GM12878 (cell line): Measurements from ENCODE around the gene GRHL1.

ENCODE experiments used
- CREM ChIP-seq: IDR thresholded peaks from 2 replicates; pipeline ENCODE4 v1.6.1; 2014; ENCODE audit warnings: antibody characterized with exemption, low read depth
- ESRRA ChIP-seq: IDR thresholded peaks from 2 replicates; pipeline ENCODE4 v1.6.1; 2012; ENCODE audit warnings: mild to moderate bottlenecking, low read length, improper control_type of control experiment
- ETV6 ChIP-seq, 2 experiments: fragments of 450-650 bp in 1 of 2; IDR thresholded peaks in 1 of 2; conservative IDR thresholded peaks in 1 of 2; 2 replicates each; pipeline ENCODE4 v1.6.1; 2014; ENCODE audit warnings: antibody characterized with exemption in 1 of 2, borderline replicate concordance in 1 of 2, low read depth in 1 of 2, mild to moderate bottlenecking in 1 of 2, moderate library complexity in 1 of 2
- FOS ChIP-seq: IDR thresholded peaks from 3 replicates; pipeline ENCODE4 v1.6.1; 2011; ENCODE audit warnings: borderline replicate concordance; ENCODE audit not compliant: insufficient read length; ENCODE audit errors: extremely low read depth
- POLR2A ChIP-seq: IDR thresholded peaks from 2 replicates; pipeline ENCODE4 v1.6.1; 2011; ENCODE audit warnings: low read depth, mild to moderate bottlenecking, low read length
- POU2F2 ChIP-seq: IDR thresholded peaks from 3 replicates; pipeline ENCODE4 v1.6.1; 2011; ENCODE audit warnings: low read depth, mild to moderate bottlenecking, low read length, borderline replicate concordance
- TAF1 ChIP-seq: IDR thresholded peaks from 2 replicates; pipeline ENCODE4 v1.6.1; 2011; ENCODE audit warnings: mild to moderate bottlenecking, low read depth, low read length, borderline replicate concordance
- TF ChIP-seq, protein P1 (sequence below): IDR thresholded peaks from 2 replicates; pipeline ENCODE4 v1.6.1; 2011; ENCODE audit warnings: borderline replicate concordance, low read depth, mild to moderate bottlenecking, moderate library complexity, low read length; ENCODE audit not compliant: insufficient read depth, poor library complexity, severe bottlenecking
- TF ChIP-seq, protein P2 (sequence below), 3 experiments: IDR thresholded peaks in 2 of 3; conservative IDR thresholded peaks in 1 of 3; 2 replicates each; pipeline ENCODE4 v1.5.1; 2011; ENCODE audit warnings: low read depth in 3 of 3, low read length in 3 of 3, mild to moderate bottlenecking in 3 of 3, control low read depth in 2 of 3, moderate library complexity in 2 of 3, inconsistent platforms in 1 of 3, mixed read lengths in 1 of 3; ENCODE audit not compliant: control insufficient read depth in 2 of 3, insufficient read depth in 1 of 3; ENCODE audit errors: extremely low read depth in 1 of 3
- TF ChIP-seq, protein P3 (sequence below): fragments of 450-650 bp; IDR thresholded peaks from 2 replicates; pipeline ENCODE4 v1.6.1; 2017; ENCODE audit warnings: mild to moderate bottlenecking, low read depth, inconsistent platforms; ENCODE audit not compliant: poor library complexity, severe bottlenecking

DNA sequence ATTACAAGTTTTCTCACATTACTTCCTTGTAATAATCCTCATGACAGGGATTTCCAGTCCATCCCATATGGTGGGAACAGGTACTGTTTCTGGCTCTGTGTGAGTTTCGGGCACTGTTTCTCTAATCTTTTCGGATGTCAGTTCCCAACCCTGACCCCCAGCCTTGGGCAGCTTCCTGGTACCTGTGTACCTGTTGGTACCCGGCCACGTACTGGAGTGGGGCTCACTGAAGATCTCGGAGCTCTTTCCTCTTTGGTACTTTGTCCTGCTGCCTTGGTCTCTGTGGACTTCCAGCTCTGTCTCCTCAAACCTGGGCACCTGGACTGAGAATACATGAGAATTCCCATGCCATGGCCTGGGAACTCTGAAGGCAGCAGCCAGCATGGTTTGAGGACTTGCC, 36.8 kb downstream of the GRHL1 start:
- TF ChIP-seq, protein P1, sequence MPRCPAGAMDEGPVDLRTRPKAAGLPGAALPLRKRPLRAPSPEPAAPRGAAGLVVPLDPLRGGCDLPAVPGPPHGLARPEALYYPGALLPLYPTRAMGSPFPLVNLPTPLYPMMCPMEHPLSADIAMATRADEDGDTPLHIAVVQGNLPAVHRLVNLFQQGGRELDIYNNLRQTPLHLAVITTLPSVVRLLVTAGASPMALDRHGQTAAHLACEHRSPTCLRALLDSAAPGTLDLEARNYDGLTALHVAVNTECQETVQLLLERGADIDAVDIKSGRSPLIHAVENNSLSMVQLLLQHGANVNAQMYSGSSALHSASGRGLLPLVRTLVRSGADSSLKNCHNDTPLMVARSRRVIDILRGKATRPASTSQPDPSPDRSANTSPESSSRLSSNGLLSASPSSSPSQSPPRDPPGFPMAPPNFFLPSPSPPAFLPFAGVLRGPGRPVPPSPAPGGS: no peak
- TF ChIP-seq POLR2A: no peak
- TF ChIP-seq, protein P2, sequence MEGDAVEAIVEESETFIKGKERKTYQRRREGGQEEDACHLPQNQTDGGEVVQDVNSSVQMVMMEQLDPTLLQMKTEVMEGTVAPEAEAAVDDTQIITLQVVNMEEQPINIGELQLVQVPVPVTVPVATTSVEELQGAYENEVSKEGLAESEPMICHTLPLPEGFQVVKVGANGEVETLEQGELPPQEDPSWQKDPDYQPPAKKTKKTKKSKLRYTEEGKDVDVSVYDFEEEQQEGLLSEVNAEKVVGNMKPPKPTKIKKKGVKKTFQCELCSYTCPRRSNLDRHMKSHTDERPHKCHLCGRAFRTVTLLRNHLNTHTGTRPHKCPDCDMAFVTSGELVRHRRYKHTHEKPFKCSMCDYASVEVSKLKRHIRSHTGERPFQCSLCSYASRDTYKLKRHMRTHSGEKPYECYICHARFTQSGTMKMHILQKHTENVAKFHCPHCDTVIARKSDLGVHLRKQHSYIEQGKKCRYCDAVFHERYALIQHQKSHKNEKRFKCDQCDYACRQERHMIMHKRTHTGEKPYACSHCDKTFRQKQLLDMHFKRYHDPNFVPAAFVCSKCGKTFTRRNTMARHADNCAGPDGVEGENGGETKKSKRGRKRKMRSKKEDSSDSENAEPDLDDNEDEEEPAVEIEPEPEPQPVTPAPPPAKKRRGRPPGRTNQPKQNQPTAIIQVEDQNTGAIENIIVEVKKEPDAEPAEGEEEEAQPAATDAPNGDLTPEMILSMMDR (IDR thresholded peaks at IDR 0.05 in 2 of 3, conservative IDR thresholded peaks at IDR 0.05 in 1 of 3; ENCODE audit: control insufficient read depth in 2 of 3, extremely low read depth in 1 of 3, insufficient read depth in 1 of 3, low read depth in 3 of 3, low read length in 3 of 3): no peak
- TF ChIP-seq, protein P3, sequence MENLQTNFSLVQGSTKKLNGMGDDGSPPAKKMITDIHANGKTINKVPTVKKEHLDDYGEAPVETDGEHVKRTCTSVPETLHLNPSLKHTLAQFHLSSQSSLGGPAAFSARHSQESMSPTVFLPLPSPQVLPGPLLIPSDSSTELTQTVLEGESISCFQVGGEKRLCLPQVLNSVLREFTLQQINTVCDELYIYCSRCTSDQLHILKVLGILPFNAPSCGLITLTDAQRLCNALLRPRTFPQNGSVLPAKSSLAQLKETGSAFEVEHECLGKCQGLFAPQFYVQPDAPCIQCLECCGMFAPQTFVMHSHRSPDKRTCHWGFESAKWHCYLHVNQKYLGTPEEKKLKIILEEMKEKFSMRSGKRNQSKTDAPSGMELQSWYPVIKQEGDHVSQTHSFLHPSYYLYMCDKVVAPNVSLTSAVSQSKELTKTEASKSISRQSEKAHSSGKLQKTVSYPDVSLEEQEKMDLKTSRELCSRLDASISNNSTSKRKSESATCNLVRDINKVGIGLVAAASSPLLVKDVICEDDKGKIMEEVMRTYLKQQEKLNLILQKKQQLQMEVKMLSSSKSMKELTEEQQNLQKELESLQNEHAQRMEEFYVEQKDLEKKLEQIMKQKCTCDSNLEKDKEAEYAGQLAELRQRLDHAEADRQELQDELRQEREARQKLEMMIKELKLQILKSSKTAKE: no peak
- no peak for TF ChIP-seq FOS
- TF ChIP-seq POU2F2: no peak
- TF ChIP-seq TAF1: no peak
- no peak for TF ChIP-seq ESRRA
- TF ChIP-seq ETV6 (conservative IDR thresholded peaks at IDR 0.05 in 1 of 2, IDR thresholded peaks at IDR 0.05 in 1 of 2; ENCODE audit: borderline replicate concordance in 1 of 2, low read depth in 1 of 2): no peak
- no peak for TF ChIP-seq CREM
